HepG2 (cell line): ENCODE measurements around the gene SIX4. TPM values are rescaled to one million over a fixed set of nuclear protein-coding genes. Genes with fewer than 3 reads are reported as not detected.

Experiments used
- ATAC-seq: fragments of 200-7000 bp; cut with Tn5 transposase; 3 replicates; pipeline ENCODE4 v1.9.1; 2020; ENCODE audit warnings: mild to moderate bottlenecking, moderate library complexity
- BruUV-seq: library from RNA; stranded (reverse); fragments of 400-500 nt; replicated peaks from 2 replicates; lab custom pipeline; 2021; lab: Mats Ljungman, UMichigan
- CTCF ChIA-PET: fragments of 300-600 bp; formaldehyde crosslinking; extraction: SDS; loops from one replicate; lab custom pipeline; 2021; ENCODE audit warnings: low total read pairs, inconsistent platforms, low intra/inter-chr PET ratio; lab: Yijun Ruan, JAX
- POLR2A ChIA-PET: fragments of 350-600 bp; sonication (Branson Sonifier 250); formaldehyde crosslinking; loops from one replicate; lab custom pipeline; 2020; ENCODE audit warnings: antibody characterized with exemption, inconsistent platforms; lab: Yijun Ruan, JAX
- DNase-seq: peaks from one replicate; pipeline ENCODE4 v3.0.0-alpha.2; 2015; ENCODE audit warnings: low spot score
- FAIRE-seq: peaks from 3 replicates; lab custom pipeline; 2011; peaks lifted over from hg19 to GRCh38; lab: Jason Lieb, UNC
- H2AFZ ChIP-seq: one replicate; pipeline ENCODE4 v1.6.1; 2011; ENCODE audit warnings: low read length, inconsistent platforms
- H3K27ac ChIP-seq: fragments of 300-600 bp; 3 replicates; pipeline ENCODE4 v1.8.0; 2011; ENCODE audit warnings: mixed run types, mild to moderate bottlenecking, mixed read lengths, low read length, inconsistent platforms; ENCODE audit not compliant: insufficient read depth; ENCODE audit errors: extremely low read length
- H3K27me3 ChIP-seq, 2 experiments: fragments of 200-600 bp in 1 of 2; 2 replicates in 1 of 2; 3 replicates in 1 of 2; pipeline versions ENCODE4 v1.6.0 to v1.8.0; 2011; ENCODE audit warnings: low read length in 2 of 2, mild to moderate bottlenecking in 2 of 2, moderate library complexity in 2 of 2, inconsistent platforms in 1 of 2; ENCODE audit not compliant: insufficient read depth in 2 of 2, control insufficient read depth in 1 of 2
- H3K36me3 ChIP-seq, 2 experiments: fragments of 200-600 bp in 1 of 2; replicated peaks in 1 of 2; 2 replicates in 1 of 2; 3 replicates in 1 of 2; pipeline versions ENCODE4 v1.5.1 to v1.8.0; 2011; ENCODE audit warnings: low read length in 2 of 2, inconsistent platforms in 1 of 2; ENCODE audit not compliant: insufficient read depth in 2 of 2, control insufficient read depth in 1 of 2
- H3K4me1 ChIP-seq: 2 replicates; pipeline ENCODE4 v1.5.1; 2012; ENCODE audit warnings: low read length, inconsistent platforms; ENCODE audit not compliant: insufficient read depth
- H3K4me2 ChIP-seq: 2 replicates; pipeline ENCODE4 v1.6.0; 2011; ENCODE audit warnings: low read depth, low read length, inconsistent platforms
- H3K4me3 ChIP-seq, 3 experiments: fragments of 200-600 bp in 1 of 3; sonication (generic), shearing (Covaris generic) in 1 of 3; replicated peaks in 1 of 3; 2 replicates each; pipeline ENCODE4 v1.5.1; 2011 to 2016; ENCODE audit warnings: low read length in 3 of 3, inconsistent platforms in 2 of 3, low read depth in 2 of 3, mild to moderate bottlenecking in 2 of 3, control low read depth in 1 of 3, mixed read lengths in 1 of 3; ENCODE audit not compliant: insufficient read depth in 1 of 3
- H3K79me2 ChIP-seq: one replicate; pipeline ENCODE4 v1.6.1; 2011; ENCODE audit warnings: low read length, inconsistent platforms; ENCODE audit not compliant: insufficient read depth
- H3K9ac ChIP-seq: 2 replicates; pipeline ENCODE4 v1.6.0; 2011; ENCODE audit warnings: mild to moderate bottlenecking, low read depth, low read length, inconsistent platforms; ENCODE audit not compliant: insufficient read depth
- H3K9me3 ChIP-seq: 2 replicates; pipeline ENCODE4 v1.5.1; 2012; ENCODE audit warnings: mild to moderate bottlenecking, low read length
- H4K20me1 ChIP-seq: 2 replicates; pipeline ENCODE4 v1.6.0; 2011; ENCODE audit warnings: inconsistent platforms, mild to moderate bottlenecking, low read length, moderate library complexity; ENCODE audit not compliant: insufficient read depth
- ARNT ChIP-seq: fragments of 450-650 bp; IDR thresholded peaks from 2 replicates; pipeline ENCODE4 v1.6.1; 2017
- ASH2L ChIP-seq: fragments of 300-600, 200-600 bp; sonication (generic); IDR thresholded peaks from 2 replicates; pipeline ENCODE4 v1.7.0; 2017; ENCODE audit warnings: low read depth, mild to moderate bottlenecking, moderate library complexity, mixed read lengths, low read length; ENCODE audit not compliant: insufficient read length
- EHMT2 ChIP-seq: fragments of 200-600 bp; sonication (generic); IDR thresholded peaks from 2 replicates; pipeline ENCODE4 v1.7.0; 2017; ENCODE audit warnings: antibody characterized with exemption, low read depth, low read length, borderline replicate concordance
- HMGA1 ChIP-seq: sonication (generic); formaldehyde crosslinking; conservative IDR thresholded peaks from 2 replicates; pipeline ENCODE4 v1.4.0; 2020; ENCODE audit warnings: missing genetic modification reagents
- NR3C1 ChIP-seq: sonication (generic); formaldehyde crosslinking; IDR thresholded peaks from 2 replicates; pipeline ENCODE4 v1.4.0; 2020; ENCODE audit warnings: missing genetic modification reagents
- SMARCC2 ChIP-seq: fragments of 450-650 bp; IDR thresholded peaks from 2 replicates; pipeline ENCODE4 v1.6.1; 2017; ENCODE audit warnings: antibody characterized with exemption, mild to moderate bottlenecking
- STAT6 ChIP-seq: sonication (generic); formaldehyde crosslinking; IDR thresholded peaks from 2 replicates; pipeline ENCODE4 v1.4.0; 2020; ENCODE audit warnings: missing genetic modification reagents, mild to moderate bottlenecking, borderline replicate concordance
- ZBTB7B ChIP-seq: sonication (generic); formaldehyde crosslinking; IDR thresholded peaks from 2 replicates; pipeline ENCODE4 v1.4.0; 2020; ENCODE audit warnings: missing genetic modification reagents
- ZNF143 ChIP-seq: sonication (generic); formaldehyde crosslinking; IDR thresholded peaks from 2 replicates; pipeline ENCODE4 v1.4.0; 2020; ENCODE audit warnings: missing genetic modification reagents
- ZNF460 ChIP-seq: sonication (generic); formaldehyde crosslinking; IDR thresholded peaks from 2 replicates; pipeline ENCODE4 v1.5.1; 2020; ENCODE audit warnings: missing genetic modification reagents, mild to moderate bottlenecking, borderline replicate concordance
- ZNF558 ChIP-seq: sonication (generic); formaldehyde crosslinking; IDR thresholded peaks from 2 replicates; pipeline ENCODE4 v1.9.0; 2022; ENCODE audit warnings: mild to moderate bottlenecking, missing genetic modification reagents, borderline replicate concordance
- ZNF746 ChIP-seq: sonication (generic); formaldehyde crosslinking; IDR thresholded peaks from 2 replicates; pipeline ENCODE4 v1.8.0; 2022; ENCODE audit warnings: mild to moderate bottlenecking, missing genetic modification reagents
- ZNF768 ChIP-seq: sonication (generic); formaldehyde crosslinking; IDR thresholded peaks from 2 replicates; pipeline ENCODE4 v1.4.0; 2020; ENCODE audit warnings: missing genetic modification reagents
- in situ Hi-C: cut with HindIII; loops from 2 replicates; pipeline ENCODE4 v1.10.0; 2017; ENCODE audit warnings: low pct_unique_long_range_greater_than_20kb; ENCODE audit not compliant: extremely low pct_ligation_motif_present
- intact Hi-C: fragments of 100-400 bp; cut with micrococcal nuclease; formaldehyde crosslinking; loops from one replicate; pipeline ENCODE4 v1.10.0; 2022; ENCODE audit not compliant: unreplicated experiment
- polyA plus RNA-seq, 8 experiments: library from polyadenylated mRNA; depleted of rRNA in 3 of 8; stranded (reverse) in 7 of 8; unstranded in 1 of 8; fragments of >200 nt; fragmentation: Illumina TruSeq in 4 of 8; extraction: Trizol in 4 of 8; gene quantifications; 2 replicates each; pipeline versions ENCODE4 v1.2.1 to v1.2.3, GENCODE V29; 2011 to 2016; ENCODE audit warnings: low read depth in 4 of 8, missing spikeins in 1 of 8, mixed read lengths in 1 of 8; ENCODE audit not compliant: insufficient read depth in 1 of 8
- total RNA-seq, 5 experiments: library from RNA; depleted of rRNA; stranded (reverse); fragments of >200 nt; fragmentation: Illumina TruSeq; extraction: Trizol; gene quantifications; 2 replicates each; pipeline ENCODE4 v1.2.3, GENCODE V29; 2016; ENCODE audit warnings: low read depth in 1 of 5

The SIX4 gene
- total and polyA plus RNA-seq, 2 of the 13 experiments (the other 11 are each of a cell fraction or from before 2014, with no cell fraction given) = 5.0 to 6.0 TPM

GRCh38 chr14:60677701-60678100 lies 46.5 kb downstream of the SIX4 start:
- FAIRE-seq (no peak), ATAC-seq (no peak), DNase-seq (no peak)
- no TSS peak for BruUV-seq
- Histone ChIP-seq H3K4me1 (no peaks in the 10 kb centered on the region), H3K4me3 (no peak overlapping the region), H3K4me2 (no peak overlapping the region), H2AFZ (no peak overlapping the region), H4K20me1 (no peaks in the 10 kb centered on the region), H3K9me3 (no peaks in the 10 kb centered on the region), H3K27ac (no peak overlapping the region), H3K36me3 (no peaks in the 10 kb centered on the region), H3K79me2 (no peaks in the 10 kb centered on the region), H3K27me3 (no peaks in the 10 kb centered on the region), H3K9ac (no peak overlapping the region)
- ChIA-PET POLR2A (no interaction called here), CTCF (no interaction called here)
- intact Hi-C loops (no loop called here), in situ Hi-C loops (no loop called here)
- no peak for TF ChIP-seq STAT6 (CRISPR knock-in tag)
- TF ChIP-seq HMGA1 (CRISPR knock-in tag) = no peak
- no peak for TF ChIP-seq ARNT
- no peak for TF ChIP-seq ASH2L
- TF ChIP-seq ZNF768 (CRISPR knock-in tag) = no peak
- TF ChIP-seq ZBTB7B = no peak
- TF ChIP-seq ZNF143 (CRISPR knock-in tag) = no peak
- TF ChIP-seq ZNF558 (CRISPR knock-in tag) = no peak
- TF ChIP-seq NR3C1 = no peak
- TF ChIP-seq EHMT2 = no peak
- TF ChIP-seq ZNF746 = no peak
- no peak for TF ChIP-seq SMARCC2
- TF ChIP-seq ZNF460 = no peak
